Forelimb muscle (tissue), 1 donor: ENCODE results near the gene MRFAP1L1. TPM values are rescaled to one million over a fixed set of nuclear protein-coding genes. Genes with fewer than 3 reads are reported as not detected.
A peak's percentile ranks its signal among the peaks of the same experiment; 100 is the strongest.

Experiments
- DNase-seq: peaks from one replicate; pipeline ENCODE4 v3.0.0-alpha.2; 2013; ENCODE audit warnings: low read depth
- polyA plus RNA-seq: library from polyadenylated mRNA; unstranded; fragments of 120-200 nt; gene quantifications from one replicate; pipeline ENCODE4 v1.2.1, GENCODE V29; 2013; ENCODE audit not compliant: insufficient read length

The MRFAP1L1 gene
- polyA plus RNA-seq, 1 donor: 50.2 TPM

DNA sequence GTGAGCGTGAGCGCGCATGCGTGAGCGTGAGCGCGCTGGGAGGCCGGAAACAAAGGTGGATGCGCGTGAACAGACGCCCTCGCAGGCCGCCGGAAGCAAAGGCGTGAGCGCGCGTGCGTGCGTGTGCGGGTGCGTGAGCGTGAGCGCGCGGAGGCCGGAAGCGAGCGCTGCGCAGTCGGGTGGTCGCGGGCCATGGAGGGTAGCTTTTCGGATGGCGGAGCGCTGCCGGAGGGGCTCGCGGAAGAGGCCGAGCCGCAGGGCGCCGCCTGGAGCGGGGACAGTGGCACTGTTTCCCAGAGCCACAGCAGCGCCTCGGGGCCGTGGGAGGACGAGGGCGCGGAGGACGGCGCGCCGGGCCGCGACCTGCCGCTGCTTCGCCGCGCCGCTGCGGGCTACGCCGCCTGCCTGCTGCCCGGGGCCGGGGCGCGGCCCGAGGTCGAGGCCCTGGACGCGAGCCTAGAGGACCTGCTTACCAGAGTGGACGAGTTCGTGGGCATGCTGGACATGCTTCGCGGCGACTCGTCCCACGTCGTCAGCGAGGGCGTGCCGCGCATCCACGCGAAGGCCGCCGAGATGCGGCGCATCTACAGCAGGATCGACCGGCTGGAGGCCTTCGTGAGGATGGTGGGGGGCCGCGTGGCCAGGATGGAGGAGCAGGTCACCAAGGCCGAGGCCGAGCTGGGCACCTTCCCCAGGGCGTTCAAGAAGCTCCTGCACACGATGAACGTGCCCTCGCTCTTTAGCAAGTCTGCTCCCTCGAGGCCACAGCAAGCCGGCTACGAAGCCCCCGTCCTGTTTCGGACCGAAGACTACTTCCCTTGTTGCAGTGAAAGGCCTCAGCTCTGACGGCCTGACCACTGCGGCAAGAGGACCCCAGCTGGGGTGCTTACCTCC is 6.6 kb upstream of the MRFAP1L1 start, which contains the start of gene BLOC1S4:
BLOC1S4 (plus strand) TSS at position 157 of the 894 bp plus-strand sequence; CDS start at position 193, 36 bp downstream.
- DNase-seq: peak; percentile 79

GRCh38 chr4:6715704-6716017 is 6.0 kb upstream of the MRFAP1L1 start:
- no peak for DNase-seq

DNA sequence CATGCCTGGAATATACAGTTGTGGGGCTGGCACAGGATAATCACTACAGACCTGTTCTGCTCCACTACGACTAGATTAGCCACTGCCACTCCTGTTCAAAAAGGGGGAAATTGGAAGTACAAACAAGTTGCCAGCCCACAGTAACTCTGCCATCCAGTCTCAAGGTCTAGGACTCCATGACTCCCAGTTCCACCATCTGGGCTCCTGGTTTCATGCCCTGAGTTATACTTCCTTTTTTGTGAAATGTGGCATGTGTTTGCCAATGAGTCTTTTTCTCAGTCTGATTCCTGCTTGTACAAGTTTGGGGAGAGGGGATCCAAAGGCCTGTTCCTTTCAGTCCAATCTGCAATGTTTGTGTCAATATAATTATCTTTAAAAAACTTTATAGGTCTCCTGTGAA is 5.3 kb upstream of the MRFAP1L1 start:
- no peak for DNase-seq

DNA sequence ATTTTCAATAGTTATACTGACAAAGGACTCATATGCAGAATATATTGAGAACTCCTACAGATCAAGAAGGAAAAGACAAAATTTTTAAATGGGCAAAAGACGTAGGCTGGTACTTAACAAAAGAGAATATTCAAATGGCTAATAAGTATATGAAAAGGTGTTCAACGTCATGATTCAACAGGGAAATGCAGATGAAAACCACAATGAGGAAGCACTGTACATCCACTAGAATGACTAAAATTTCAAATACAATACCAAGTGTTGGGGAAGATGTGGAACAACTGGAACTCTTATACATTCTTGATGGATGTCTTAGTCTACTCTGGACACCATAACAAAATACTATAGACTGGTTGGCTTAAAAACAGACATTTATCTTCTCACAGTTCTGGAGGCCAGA is 1.3 kb upstream of the MRFAP1L1 start:
- DNase-seq: no peak

- no peak for DNase-seq
Observed at GRCh38 chr4:6710282-6710681, 617 bp upstream of the MRFAP1L1 start.

- no peak for DNase-seq
Observed at GRCh38 chr4:6706173-6706572, 3.5 kb downstream of the MRFAP1L1 start.

DNA sequence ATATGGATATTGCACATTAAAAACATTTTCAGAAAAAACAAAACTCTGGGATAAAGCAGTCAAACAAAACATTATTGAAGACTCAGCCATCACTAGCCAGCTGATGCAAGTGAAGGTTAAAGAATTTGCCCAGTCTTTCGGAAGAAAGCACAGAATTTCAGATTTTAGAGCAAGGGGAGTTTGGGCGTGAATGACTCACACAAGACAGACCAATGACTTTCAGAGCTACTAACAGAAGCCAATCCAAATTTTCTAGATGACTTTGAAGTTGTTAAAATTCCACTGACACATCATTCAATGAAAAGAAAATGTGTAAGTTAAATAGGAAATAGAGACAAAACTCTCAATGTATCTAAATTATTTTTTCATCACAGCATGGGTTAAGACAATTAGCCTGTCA is 4.0 kb downstream of the MRFAP1L1 start:
- DNase-seq: no peak

DNA sequence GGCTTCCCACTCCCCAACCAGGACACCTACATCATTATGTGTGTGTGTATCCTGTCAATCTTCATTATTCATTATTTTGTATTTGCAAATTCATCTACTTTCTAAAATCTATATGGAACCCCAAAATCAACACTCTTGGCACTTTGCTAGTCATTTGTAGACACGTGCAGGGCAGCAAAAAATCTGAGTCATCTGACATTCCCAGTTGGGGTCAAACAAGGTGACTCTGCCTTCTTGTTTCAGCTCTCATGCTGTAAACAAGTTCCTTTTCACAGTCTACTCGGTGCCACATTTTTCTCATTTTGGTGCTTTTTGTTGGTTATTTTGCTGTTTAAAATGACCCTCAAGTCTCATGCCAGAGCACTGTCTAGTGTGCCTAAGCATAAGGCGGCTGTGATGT is 5.9 kb downstream of the MRFAP1L1 start:
- DNase-seq: no peak

DNA sequence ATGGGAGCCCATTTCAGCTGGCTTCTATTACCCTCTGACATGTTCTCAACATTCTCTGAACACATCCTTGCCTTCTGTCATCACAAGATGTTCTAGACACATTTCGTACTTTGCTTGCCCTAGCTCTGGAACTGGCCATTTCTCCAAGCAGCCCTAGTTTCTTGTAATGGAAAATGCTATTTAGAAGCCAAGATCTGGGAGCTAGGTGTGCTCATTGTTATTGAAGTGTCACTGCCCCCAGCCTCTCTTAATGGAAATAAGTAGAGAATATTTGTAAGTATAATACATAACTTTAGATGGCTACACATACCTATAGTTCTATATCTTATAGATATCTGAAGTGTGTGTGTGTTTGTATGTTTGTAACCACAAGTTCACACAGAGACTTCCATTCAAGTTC is 6.9 kb downstream of the MRFAP1L1 start:
- DNase-seq: no peak

GRCh38 chr4:6701371-6701770 is 8.3 kb downstream of the MRFAP1L1 start:
- no peak for DNase-seq

DNA sequence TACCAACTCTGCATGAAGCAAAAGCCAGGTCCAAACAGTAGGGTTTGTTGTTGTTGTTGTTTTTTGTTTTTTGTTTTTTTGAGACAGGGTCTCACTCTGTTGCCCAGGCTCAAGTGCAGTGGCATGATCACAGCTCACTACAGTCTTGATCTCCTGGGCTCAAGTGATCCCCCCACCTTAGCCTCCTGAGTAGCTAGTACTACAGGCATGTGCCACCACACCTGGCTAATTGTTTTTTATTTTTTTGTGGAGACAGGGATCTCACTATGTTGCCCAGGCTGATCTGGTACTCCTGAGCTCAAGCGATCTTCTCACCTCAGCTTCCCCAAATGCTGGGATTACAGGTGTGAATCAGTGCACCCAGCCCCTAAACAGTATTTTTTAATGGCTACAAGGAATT is 9.8 kb downstream of the MRFAP1L1 start:
- no peak for DNase-seq

DNA sequence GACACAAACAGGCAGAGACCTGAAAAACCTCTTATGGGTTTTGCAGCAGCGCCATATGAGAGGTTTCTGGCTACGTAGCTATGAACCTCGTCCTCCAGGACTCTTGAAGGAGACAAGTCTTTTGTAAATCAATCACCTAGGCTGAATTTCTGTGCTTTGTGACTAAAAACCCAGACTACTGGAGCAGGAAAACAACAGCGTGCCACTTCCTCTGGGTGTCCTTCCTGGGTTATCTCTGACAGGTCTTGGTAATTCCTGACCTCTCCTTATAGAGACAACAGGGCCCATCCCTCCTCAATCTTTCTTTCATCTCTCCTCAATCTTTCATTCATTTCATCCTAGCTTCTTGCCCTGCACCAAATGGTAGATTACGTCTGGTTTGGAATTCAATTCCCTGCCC is 10.3 kb downstream of the MRFAP1L1 start:
- DNase-seq: no peak

GRCh38 chr4:6697131-6697530 is 12.5 kb downstream of the MRFAP1L1 start:
- no peak for DNase-seq

- DNase-seq: no peak
Observed at GRCh38 chr4:6696611-6697010, 13.1 kb downstream of the MRFAP1L1 start.

GRCh38 chr4:6695660-6696610 is 13.7 kb downstream of the MRFAP1L1 start:
- no peak for DNase-seq

DNA sequence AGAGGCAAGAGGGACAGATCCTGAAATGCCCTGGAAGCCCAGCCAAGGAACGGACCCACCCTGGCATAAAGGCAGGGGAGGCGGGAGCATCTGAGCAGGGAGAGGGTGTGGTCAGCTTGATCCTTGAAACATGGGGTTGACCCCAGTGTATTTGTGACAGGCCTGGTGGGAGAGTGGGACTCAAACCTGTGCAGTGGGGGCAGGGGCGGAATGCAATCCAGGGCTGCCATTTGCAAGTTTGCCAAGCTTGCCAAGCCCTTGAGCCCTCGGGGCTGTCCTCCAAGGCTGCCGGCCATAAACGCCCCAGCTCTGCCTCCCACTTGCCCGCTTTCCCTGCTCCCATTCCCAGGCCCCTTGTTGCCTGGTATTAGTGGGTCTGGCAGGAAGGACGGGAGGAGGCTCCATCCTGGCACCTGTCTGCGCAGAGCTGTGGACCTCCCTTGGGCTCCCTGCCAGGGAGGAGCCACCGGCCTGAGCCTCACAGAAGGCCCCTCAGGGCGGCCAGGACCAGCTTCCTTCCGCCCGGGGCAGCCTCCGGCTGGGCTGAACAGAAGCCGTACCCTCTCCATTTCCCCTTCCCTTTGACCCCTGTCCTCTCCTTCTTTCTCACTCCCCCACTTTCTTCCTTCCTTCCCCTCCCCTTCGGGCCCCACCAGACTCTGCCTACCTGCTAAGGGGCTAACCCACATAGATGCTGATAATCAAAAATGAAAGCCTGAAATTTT is 15.3 kb downstream of the MRFAP1L1 start:
- DNase-seq: no peak

DNA sequence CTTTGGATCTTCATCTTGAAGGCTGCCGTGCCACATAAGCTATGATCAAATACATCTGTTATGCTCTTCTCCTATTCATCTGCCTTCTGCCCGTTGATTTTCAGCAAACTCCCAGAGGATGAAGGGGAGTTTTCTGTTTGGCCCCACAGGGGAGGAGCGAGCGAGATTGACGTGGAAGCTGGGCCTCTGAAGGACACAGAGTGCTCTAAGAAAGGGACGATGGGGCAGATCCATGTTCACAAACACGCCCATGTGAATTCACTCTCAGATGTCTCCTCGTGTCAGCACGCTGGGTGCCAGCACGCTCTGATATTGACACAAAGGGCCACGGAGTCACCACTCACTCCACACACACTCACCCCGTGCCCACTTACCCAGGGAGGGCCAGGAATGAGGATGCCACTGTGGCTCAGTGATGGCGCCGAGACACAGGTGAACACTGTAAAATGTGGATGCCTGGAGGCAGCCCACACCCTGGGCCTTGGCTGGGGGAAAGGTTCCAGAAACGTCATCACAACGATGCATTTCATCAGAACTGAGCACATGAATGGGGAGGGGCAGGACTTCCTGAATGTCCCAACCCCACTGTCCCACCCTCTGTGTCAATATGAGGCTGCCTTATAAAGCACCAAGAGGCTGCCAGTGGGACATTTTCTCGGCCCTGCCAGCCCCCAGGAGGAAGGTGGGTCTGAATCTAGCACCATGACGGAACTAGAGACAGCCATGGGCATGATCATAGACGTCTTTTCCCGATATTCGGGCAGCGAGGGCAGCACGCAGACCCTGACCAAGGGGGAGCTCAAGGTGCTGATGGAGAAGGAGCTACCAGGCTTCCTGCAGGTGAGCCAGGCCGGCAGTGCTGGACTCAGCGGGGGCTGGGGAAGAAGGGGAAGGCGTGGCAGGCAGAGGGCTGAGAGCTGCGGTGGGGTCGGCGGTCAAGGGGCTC is 16.2 kb downstream of the MRFAP1L1 start, which contains the start of gene S100P:
S100P (plus strand) TSS at position 648 of the 946 bp plus-strand sequence; CDS start at position 703, 55 bp downstream.
- no peak for DNase-seq

- no peak for DNase-seq
Observed at GRCh38 chr4:6692806-6693205, 16.9 kb downstream of the MRFAP1L1 start.

DNA sequence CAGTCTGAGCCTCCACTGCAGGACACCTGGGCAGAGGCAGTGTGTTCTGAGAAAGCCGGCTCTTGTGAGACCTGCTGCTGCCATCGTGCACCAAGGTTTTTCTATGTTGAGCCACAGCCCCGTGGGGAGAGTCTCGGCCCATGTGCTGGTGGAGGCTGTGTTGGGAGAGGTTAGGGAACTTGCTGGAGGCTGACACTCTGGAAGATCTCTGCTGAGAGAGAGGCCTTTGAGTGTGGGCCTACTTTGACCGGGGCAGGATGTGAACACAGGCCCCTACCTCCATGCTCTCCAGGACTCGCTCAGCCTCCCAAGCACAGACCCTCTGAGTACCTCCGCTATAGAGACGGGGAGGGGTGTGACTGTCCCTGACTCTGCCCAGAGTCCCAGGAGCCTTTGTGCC is 17.3 kb downstream of the MRFAP1L1 start:
- no peak for DNase-seq

DNA sequence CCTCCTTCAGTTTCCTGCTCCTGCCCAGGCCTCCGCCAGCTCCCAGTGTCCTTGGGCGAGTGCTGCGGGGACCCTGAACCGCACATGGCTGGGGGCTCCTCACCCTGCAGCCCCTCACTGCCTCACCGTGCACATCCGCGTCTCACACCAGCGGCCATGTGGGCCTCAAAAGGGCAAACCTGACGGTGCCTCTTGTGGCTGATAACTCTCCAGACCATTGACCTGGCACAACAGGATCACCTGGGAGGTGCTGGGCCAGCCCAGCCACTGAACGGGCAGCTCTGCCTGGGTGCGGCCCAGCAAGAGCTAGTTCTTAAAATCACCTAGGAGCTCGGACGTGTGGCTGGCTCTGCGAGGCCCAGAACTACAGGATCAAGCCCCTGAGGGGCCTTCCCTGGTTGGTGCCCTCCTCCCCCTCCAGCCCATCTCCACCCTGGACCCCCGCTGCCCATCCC is 20.1 kb downstream of the MRFAP1L1 start:
- DNase-seq: no peak
